HG03354 (cell line): ENCODE data around the gene PSORS1C1.

Experiments used
- ATAC-seq: cut with Tn5 transposase; IDR thresholded peaks from one replicate; pipeline ENCODE4 v1.9.1; 2021; ENCODE audit warnings: mild to moderate bottlenecking; ENCODE audit not compliant: unreplicated experiment, poor library complexity, severe bottlenecking

Gene PSORS1C1

DNA sequence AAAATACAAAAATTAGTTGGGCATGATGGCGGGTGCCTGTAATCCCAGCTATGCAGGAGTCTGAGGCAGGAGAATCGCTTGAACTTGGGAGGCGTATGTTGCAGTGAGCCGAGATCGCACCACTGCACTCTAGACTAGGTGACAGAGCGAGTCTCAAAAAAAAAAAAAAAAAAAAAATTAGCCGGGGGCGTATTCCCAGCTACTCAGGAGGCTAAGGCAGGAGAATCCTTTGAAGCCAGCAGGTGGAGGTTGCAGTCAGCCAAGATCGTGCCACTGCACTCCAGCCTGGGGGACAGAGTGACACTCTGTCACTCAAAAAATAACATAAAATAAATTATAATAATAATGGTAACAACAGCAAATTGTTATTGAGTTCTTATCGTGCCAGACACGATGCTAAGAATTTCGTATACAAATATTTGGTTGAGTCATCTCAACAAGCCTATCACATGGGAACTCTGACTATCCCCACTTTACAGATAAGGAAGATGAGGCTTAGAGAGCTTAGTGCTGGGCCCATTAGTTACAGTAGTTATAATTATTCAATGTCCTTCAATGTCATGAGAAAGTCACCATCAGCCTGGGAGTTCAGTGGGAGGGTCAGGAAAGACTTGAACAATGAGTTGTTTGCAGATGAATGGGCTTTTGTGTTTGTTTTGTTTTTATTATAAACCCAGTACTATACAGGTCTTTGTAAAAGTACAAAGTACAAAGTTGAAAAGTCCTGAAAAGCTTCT lies 21.7 kb upstream of the PSORS1C1 start:
- no peak for ATAC-seq

DNA sequence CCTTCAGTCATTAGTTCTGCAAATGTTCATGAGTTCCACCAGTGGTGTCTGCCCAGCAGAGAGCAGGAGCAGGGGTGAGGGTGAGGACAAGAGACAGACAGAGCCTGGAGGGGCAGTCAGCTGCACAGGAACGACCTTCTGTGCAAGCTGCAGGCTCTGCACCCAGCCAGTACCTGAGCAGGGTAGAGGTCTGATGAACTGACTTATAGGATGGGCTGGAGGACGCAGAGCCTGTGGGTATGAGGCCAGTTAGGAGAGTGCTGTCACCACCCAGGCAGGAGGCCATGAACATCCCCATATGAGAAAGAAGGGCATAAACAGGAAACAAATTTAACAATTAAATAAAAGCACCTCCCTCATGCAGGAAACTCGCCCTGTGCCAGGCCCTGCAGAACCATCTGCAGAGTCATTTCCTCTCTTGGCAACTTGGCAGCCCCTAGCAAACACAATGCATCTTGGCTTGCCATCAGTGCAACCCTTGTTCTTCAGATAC lies 20.2 kb upstream of the PSORS1C1 start:
- no peak for ATAC-seq

DNA sequence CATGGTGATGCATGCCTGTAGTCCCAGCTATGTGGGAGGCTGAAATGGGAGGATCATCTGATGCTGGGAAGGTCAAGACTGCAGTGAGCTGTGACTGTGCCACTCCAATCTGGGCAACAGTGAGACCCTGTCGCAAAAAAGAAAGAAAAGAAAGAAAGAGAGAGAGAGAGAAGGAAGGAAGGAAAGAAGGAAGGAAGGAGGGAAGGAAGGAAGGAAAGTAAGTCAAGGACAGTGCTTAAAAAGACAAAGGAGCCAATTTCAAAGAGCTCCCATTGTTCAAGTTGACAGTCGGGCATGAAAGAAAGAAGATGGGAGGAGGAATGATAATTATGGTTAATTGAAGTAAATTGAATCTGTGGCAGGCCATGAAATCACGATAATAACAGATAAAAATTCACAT lies 18.4 kb upstream of the PSORS1C1 start:
- no peak for ATAC-seq

DNA sequence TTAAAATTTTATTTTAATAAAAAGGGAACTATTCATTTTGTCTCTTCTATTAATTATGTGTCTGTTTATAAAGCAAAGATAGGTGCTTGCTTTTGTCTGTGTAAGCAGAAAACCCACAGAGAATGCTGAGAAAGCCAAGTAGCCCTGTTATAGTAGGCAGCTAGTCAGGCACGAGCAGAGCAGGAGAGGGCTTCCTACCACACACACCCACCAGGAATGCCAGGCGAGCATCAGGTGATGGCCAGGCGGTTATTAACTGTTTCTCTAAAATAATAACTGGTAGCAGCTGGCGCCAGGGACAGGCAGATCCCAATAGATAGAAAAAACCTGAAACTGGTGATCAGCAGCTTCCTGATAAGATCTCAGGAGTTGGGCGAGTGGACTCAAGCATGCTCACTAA lies 17.9 kb upstream of the PSORS1C1 start:
- no peak for ATAC-seq

DNA sequence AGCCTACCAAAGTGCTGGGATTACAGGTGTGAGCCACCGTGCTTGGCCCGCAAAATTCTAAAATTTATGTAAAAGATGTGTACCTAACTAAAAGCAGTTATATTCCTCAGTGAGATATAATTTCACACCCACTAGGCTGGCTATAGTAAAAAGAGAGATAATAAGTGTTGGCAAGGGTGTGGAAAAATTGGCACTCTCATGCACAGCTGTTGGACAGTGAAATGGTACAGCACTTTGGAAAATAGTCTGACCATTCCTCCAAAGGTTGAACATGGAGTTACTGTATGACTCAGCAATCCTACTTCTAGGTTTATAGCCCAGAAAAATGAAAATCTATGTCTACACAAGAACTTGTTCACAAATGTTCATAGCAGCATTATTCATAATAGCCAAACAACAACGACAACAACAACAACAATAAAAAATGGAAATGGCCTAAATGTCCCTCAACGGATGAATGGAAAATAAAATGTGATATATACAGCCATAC lies 16.1 kb upstream of the PSORS1C1 start:
- ATAC-seq: no peak

DNA sequence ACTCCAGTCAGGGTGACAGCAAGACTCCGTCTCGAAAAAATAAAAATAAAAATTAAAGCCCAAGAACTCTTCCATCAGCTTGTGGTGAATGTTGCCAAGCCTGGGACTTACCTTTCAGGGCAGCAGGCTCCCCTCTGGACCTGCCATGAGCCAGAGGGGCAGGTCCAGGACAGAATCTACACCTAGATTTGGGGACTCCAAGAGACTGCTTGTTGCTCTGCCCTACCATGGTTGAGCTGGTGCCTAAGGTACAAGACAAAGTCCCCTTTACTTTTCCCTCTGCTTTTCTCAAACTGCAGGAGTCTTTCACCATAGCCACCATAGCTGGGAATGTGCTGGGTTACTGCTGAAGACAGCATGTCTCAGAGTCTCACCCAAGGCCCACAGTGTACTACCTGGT lies 11.5 kb upstream of the PSORS1C1 start:
- no peak for ATAC-seq

DNA sequence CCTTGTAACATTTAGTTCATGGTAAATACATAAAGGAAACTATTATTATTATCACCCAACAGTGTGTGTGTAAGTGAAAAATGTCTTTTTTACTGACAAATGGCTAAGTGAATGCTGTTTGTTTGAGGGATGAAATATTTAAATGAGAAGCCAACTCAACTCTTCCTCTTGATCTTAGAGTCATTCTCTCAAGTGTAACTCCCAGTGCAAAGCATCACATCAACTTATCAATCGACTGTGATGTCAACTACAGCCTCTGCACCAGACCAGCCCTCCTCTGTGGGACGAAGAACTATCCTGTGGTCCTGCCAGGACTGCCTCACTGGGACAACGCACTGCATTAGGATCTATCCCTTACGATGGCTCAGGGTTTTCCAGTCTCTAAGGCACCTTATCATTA lies 7.5 kb upstream of the PSORS1C1 start:
- no peak for ATAC-seq

DNA sequence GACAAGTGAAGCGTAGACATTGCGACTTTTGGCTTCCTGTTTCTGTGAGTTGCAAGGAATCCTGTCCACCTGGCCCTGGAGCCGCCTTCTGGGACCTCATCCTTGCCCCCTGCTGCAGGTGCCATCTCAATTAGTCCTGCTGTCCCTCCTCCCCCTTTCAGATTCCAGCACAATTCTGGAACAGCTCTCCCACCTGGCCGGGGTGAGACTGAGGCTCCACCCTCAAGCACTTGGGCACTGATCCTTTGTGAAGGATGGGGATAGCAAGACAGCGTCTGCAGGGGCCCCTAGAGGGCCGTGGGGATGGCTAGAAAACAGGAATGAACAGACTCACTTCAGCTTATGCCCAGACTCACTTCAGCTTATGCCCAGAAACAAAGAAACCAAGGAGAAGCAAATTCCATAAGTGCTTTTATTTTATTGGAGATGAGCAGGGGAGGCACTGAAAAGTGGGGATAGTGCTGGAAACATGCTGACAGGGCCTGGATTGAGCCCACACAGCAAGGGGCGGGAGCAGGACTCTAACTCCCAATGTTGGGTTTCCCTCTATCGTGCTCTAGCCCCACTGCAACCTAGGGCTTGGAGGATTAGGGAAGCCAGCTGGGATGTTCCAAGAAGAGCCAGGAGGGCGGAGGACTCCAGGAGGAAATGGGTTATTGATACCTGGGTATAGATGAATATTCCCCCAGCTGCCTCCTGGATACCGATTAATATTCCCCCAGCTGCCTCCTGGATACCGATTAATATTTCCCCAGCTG lies 3.6 kb upstream of the PSORS1C1 start:
- no peak for ATAC-seq

DNA sequence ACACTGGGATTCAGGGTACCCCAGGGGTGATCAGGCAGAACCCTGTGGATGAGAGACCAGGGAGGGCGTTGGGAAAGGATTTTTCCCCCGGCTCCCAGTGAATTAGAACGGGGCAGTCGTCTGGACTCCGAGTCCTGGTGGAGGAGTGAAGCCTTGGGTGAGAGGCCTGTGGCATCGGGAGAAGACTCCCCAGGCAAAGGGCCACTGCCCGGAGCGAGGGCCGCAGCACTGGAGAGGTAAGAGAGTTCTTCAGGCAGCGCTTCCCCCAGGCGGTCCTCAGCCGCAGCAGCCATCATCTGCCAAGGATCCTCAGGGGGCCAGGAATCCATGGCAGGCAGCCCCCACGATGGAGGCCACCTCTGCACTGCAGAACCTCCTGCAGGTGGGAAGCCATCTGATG lies 2.9 kb upstream of the PSORS1C1 start:
- no peak for ATAC-seq

DNA sequence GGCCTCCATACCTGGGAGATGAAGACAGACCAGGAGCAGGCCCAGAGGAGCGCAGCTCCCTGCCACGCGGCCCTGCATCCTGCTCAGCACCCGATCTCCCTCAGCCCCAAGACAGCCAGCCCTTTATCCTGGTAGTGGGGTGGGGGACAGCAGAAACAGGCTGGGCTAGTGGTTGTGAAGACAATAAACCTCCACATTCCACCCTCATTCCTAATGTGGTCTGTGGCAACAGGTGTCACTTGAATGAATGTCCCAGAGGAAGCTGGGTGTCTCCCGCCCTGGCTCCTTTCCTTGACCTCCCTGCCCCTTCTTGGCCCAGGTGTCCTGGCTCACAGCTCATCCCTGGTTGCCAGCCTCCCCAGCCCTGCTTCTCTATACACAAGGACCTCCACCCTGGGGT lies 2.1 kb upstream of the PSORS1C1 start, which contains the start of gene C6orf15:
Gene C6orf15 (minus strand): TSS at position 98 of the 400 bp plus-strand sequence. CDS start 20 bp downstream, at position 78.
- ATAC-seq: no peak

DNA sequence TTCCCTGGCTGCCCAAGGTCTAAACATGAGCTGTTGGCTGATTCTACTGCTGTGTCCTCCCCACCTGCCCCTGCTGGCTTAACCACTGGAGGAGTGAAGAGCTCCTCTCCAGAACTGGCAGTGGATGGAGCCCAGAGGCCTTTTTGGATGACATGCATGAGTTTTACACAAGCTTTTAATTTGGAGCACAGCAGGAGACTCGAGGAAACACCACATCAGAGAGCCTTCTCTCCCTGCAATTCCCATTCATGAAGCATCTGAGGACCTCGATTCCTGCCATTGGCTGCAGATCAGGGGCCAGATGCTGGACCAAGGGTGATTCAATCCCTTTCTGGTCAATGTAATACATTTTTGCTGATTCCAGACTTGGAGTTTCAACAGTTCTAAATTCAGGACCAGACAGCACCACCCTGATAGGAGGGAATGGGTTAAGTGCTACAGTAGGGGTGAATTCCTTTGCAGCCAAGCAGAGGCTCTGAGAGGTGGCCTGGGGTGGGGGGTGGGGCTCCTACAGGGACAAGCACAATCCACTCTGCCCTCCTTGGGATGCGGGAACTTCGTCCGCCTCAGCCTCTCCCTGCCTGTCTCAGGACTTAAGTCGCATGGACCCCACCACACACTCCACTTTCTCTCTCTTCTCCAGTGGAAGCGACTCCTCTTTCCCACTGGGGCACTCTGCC lies 599 bp upstream of the PSORS1C1 start:
- no peak for ATAC-seq

DNA sequence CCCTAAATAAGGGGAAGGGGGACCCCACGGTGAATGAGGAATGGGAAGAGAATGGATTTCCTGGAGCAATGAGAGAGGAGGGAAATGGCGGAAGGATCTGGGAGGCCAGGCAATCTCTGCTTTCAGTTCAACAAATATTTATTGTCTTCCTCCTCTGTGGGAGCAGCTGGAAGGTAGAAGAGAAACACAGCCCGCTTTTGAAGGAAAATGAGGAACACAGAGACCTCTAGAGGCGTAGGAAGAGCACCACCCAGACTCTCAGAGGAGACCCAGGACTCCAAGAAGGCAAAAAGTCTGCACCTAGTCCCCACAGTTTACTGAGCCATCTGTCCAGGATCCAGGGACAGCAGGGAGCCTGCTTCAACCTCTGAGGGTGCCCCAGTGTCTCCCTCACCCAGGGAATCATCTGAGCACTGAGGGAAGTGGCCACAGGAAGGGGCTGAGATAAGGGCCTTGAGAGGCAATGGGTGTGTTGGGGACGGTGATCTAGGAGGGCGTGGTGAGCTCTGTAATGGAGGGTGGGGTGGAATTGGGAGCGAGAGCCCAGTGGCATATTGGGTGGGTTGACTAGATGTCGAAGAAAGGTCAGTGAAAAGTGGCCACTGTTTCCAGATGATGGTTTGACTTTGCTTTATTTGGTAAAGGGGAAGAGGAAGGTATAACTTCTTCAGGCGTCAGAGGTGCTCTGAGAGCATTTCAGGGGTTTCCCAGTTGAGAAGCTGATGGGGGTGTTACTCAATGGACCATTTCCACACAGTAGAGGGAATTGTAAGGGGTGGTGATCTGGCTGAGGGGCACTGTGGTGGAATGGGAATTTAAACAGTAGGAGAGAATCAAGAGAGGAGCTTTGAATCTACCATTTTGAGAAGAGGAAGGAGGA lies 610 bp downstream of the PSORS1C1 start:
- no peak for ATAC-seq

DNA sequence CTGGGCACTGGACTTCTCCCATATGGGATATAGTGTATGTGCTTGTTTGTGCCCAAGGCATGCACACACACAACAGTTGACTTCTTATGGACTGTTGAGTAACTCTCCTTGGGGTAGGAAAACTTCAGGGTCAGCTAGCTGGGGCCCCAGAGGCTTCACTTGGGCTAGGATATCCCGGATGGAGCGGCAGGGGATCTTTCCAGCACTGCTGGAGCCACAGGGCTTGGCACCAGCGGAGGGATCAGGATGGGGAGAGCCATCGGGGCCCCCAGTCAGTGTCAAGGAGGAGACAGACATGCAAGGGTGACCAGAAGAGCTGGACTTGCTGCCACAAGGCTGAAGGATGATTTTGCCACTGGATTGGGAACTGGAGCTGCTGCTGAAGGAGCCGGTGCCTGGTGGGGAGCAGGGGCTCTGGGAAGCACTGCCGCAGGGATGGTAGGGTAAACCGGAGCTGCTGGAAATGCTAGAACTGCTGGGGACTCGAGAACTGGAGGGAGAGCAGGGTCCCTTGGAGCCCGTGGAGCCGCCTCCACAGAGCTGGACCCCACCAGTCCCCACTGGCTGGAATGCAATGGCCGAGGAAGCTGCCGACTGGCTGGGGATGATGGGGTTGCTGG lies 1.5 kb downstream of the PSORS1C1 start:
- no peak for ATAC-seq

DNA sequence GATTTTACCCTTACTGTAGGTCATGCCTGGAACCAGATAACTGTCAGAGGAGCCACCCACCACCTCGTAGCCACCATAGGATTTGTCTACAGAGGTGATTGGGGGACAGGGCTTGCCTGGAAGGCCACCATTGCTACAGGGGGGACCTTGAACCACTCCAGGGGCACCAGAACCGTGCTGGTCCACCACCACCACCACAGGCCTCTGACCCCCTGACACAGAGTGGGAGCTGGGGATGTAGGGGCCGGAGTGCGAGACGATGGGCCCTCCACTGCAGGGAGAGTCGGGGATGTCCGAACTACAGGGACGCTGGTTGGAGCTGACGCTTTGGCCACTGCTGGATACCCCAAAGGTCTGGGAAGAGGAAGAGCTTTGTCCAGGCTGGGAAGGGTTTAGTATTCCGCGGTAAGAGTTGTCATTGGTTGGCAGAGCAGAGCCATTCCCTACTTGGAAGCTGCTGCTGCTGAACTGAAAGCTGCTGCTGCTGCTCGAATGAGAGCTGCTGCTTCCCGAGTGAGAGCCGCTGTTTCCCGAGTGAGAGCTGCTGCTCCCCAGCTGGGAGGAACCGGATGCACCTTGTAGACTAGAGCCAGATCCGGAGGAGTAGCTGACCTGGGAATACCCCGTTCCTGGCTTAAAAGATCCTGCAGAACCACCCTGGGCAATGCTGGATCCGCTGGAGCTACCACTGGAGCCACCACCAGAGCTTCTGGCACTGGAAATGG lies 2.2 kb downstream of the PSORS1C1 start:
- no peak for ATAC-seq

DNA sequence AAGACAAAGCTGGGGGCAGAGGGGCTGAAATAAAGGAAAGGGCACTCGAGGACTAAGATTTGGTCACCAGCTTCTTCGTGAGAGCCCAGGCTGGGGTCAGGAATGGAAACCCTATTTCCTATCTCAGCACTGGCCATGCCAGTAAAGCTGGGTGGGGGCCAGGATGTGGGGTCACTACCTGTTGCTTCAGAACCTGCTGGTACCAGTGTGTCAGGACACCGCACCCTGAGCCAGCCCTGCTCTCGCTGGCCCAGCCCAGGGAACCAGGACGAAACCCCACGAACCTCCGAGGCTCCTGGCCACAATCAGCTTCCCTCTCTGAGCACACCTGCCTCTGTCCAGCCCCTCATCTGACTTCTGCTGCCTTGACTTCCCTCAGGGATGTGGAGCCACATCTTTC lies 3.6 kb downstream of the PSORS1C1 start:
- ATAC-seq: no peak

DNA sequence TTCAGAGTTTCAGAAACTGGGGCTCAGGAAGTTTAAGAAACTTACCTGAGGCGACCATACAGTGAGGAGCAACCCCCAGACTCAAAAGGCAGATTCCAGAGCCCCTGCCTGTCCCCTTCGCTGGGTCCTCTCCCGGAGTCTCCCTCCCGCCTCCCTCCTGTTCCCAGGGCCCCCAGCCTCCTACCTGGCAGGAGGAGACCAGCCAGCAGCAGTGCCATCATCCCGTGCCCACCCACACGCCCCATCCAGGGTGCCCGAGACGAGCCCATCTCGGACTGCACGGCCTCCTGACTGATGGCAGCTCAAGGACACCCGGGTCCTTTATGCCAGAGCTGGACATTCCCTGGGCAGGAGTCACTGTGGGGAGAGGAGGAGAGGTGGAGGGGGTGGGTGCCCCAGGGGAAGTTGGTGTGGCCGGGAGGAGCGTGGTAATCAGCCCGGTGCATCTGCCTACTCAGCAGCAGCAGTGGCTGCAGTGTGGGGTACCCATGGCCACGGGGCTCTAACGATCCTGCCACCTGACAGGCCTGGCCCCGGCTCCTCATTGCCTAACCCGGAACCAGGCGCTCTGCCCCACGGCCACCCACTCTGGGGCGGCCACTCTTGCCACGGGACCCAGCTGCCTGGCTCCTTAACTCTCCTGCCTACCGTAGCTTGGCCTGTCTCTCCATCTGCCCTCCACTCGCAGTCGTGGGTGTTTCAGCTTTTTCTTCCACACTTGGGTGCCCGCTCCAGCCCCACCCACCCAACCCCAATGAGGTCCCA lies 5.7 kb downstream of the PSORS1C1 start, which contains the start of gene CDSN:
Gene CDSN (minus strand): TSS at position 296 of the 765 bp plus-strand sequence. CDS start 27 bp downstream, at position 269.
- ATAC-seq: no peak

DNA sequence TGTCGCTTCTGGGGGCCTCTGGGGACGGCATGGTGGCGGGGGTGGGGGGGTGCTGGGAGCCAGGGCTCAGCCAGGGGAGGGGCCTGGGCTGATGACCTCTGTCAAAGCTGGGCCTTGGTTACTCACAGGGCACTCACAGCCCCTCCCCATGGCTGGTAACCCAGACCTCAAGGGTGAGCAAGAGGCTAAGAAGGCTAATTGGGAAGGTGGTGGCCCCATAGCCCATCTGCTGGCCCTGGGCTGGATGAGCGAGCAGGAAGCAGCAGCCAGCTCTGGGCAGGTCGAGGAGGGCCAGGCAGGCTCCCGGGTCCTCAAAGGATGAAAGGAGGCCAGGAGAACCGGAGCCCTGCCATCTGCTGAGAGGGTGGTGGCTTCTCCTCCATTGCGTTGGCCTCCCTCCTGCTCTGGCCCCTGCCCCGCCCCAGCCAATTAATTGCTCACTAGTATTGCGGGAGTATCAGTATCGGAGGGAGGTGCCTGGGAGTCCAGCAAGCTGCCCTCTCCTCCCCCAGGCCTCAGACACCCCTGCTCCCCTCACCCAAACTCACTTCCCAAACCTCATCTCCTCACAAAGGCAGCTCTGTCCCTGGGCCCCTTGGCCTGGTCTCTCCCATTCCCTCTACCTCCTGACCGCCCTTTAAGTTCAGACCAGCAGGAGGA lies 6.7 kb downstream of the PSORS1C1 start:
- ATAC-seq: no peak
